GM21786 (cell line): ENCODE results near the gene NPTX1.

Experiments used
- ATAC-seq: cut with Tn5 transposase; IDR thresholded peaks from one replicate; pipeline ENCODE4 v1.9.1; 2021; ENCODE audit not compliant: unreplicated experiment

NPTX1 gene

GRCh38 chr17:80481284-80482057 lies 5.1 kb upstream of the NPTX1 start:
- ATAC-seq, result no peak

GRCh38 chr17:80480248-80480647 lies 3.8 kb upstream of the NPTX1 start:
- no peak for ATAC-seq

GRCh38 chr17:80479246-80479566 lies 2.8 kb upstream of the NPTX1 start:
- ATAC-seq, result no peak

- ATAC-seq, result no peak
Observed at GRCh38 chr17:80478487-80479245, 2.3 kb upstream of the NPTX1 start.

- no peak for ATAC-seq
Observed at GRCh38 chr17:80477647-80478478, 1.5 kb upstream of the NPTX1 start.

GRCh38 chr17:80476877-80477646 lies 655 bp upstream of the NPTX1 start:
- ATAC-seq, result no peak

GRCh38 chr17:80474961-80475909 lies 1.2 kb downstream of the NPTX1 start:
- no peak for ATAC-seq

GRCh38 chr17:80474231-80474960 lies 2.0 kb downstream of the NPTX1 start:
- ATAC-seq, result no peak

- ATAC-seq, result no peak
Observed at GRCh38 chr17:80473701-80474100, 2.7 kb downstream of the NPTX1 start.

- ATAC-seq, result no peak
Observed at GRCh38 chr17:80472996-80473395, 3.4 kb downstream of the NPTX1 start.

GRCh38 chr17:80471922-80472321 lies 4.5 kb downstream of the NPTX1 start:
- no peak for ATAC-seq

GRCh38 chr17:80470603-80471002 lies 5.8 kb downstream of the NPTX1 start:
- ATAC-seq, result no peak

- no peak for ATAC-seq
Observed at GRCh38 chr17:80469667-80470066, 6.7 kb downstream of the NPTX1 start.

- no peak for ATAC-seq
Observed at GRCh38 chr17:80468781-80469493, 7.5 kb downstream of the NPTX1 start.

- ATAC-seq, result no peak
Observed at GRCh38 chr17:80468242-80468641, 8.2 kb downstream of the NPTX1 start.

- no peak for ATAC-seq
Observed at GRCh38 chr17:80466188-80466705, 10.2 kb downstream of the NPTX1 start.

- no peak for ATAC-seq
Observed at GRCh38 chr17:80465327-80465974, 11.0 kb downstream of the NPTX1 start.

- no peak for ATAC-seq
Observed at GRCh38 chr17:80464486-80464885, 11.9 kb downstream of the NPTX1 start.
